ENCODE data around the gene SERPING1.

DNA sequence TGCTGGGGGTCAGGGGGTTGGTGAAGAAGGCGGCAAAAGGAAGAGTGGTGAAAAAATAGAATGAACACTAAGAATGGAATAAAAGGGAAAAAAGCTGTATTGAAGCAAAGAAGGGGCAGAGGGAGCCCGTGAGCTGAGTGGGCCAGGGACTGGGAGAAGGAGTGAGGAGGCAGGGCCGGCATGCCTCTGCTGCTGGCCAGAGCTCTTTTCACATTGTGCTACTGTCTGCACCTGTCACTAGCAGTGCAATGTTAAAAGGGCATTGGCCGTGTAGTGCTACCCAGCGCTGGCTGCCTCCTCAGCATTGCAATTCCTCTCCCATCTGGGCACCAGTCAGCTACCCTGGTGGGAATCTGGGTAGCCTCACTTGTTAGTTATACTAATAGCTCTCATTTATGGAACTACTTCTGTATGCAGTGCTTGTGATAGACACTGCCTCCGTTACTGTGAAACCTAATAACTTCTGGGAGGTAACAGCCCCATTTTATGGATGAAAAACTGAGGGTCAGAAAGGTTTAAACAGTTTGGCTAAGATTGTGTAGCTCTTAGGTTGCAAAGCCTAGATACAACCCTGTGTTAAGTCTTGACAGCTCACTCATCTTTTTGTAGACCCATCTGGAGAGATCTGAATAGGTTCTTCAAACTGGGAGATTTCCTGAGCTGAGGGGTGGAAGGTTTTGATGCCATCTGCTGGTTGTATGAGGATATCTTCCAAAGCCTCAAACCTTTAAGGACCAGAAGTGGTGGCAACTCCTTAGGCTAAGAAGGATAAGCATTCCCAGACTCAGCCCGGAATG, 43.7 kb downstream of the SERPING1 start:
- TF ChIP-seq, protein P1, sequence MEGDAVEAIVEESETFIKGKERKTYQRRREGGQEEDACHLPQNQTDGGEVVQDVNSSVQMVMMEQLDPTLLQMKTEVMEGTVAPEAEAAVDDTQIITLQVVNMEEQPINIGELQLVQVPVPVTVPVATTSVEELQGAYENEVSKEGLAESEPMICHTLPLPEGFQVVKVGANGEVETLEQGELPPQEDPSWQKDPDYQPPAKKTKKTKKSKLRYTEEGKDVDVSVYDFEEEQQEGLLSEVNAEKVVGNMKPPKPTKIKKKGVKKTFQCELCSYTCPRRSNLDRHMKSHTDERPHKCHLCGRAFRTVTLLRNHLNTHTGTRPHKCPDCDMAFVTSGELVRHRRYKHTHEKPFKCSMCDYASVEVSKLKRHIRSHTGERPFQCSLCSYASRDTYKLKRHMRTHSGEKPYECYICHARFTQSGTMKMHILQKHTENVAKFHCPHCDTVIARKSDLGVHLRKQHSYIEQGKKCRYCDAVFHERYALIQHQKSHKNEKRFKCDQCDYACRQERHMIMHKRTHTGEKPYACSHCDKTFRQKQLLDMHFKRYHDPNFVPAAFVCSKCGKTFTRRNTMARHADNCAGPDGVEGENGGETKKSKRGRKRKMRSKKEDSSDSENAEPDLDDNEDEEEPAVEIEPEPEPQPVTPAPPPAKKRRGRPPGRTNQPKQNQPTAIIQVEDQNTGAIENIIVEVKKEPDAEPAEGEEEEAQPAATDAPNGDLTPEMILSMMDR (IDR thresholded peaks at IDR 0.05): peak; percentile 76
- TF ChIP-seq POLR2AphosphoS5 (IDR thresholded peaks at IDR 0.05; ENCODE audit: low read depth, low read length): no peak
- TF ChIP-seq, protein P2, sequence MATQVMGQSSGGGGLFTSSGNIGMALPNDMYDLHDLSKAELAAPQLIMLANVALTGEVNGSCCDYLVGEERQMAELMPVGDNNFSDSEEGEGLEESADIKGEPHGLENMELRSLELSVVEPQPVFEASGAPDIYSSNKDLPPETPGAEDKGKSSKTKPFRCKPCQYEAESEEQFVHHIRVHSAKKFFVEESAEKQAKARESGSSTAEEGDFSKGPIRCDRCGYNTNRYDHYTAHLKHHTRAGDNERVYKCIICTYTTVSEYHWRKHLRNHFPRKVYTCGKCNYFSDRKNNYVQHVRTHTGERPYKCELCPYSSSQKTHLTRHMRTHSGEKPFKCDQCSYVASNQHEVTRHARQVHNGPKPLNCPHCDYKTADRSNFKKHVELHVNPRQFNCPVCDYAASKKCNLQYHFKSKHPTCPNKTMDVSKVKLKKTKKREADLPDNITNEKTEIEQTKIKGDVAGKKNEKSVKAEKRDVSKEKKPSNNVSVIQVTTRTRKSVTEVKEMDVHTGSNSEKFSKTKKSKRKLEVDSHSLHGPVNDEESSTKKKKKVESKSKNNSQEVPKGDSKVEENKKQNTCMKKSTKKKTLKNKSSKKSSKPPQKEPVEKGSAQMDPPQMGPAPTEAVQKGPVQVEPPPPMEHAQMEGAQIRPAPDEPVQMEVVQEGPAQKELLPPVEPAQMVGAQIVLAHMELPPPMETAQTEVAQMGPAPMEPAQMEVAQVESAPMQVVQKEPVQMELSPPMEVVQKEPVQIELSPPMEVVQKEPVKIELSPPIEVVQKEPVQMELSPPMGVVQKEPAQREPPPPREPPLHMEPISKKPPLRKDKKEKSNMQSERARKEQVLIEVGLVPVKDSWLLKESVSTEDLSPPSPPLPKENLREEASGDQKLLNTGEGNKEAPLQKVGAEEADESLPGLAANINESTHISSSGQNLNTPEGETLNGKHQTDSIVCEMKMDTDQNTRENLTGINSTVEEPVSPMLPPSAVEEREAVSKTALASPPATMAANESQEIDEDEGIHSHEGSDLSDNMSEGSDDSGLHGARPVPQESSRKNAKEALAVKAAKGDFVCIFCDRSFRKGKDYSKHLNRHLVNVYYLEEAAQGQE (IDR thresholded peaks at IDR 0.05; ENCODE audit: insufficient read depth in 1 of 2, low read depth in 2 of 2, low read length in 1 of 2): no peak
